Measurements from ENCODE around the gene MPV17L2.

DNA sequence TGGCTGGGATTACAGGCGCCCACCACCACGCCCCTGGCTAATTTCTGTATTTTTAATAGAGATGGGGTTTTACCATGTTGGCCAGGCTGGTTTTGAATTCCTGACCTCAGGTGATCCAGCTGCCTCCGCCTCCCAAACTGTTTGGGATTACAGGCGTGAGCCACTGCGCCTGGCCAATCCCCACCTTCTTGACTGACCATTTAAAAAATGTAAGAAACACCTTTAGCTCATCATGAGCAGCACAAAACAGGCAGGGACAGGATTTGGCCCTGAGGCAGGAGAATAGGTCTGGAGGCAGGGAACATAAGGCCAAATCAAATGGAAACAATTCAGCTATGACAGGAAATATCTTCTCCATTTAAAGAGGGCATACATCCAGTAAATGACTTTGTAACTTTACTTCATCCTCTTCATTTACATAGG lies 1.4 kb upstream of the MPV17L2 start:
- TF ChIP-seq TCF7L2 (IDR thresholded peaks at IDR 0.05; ENCODE audit: low read depth, low read length), result no peak
- TF ChIP-seq, protein P1, sequence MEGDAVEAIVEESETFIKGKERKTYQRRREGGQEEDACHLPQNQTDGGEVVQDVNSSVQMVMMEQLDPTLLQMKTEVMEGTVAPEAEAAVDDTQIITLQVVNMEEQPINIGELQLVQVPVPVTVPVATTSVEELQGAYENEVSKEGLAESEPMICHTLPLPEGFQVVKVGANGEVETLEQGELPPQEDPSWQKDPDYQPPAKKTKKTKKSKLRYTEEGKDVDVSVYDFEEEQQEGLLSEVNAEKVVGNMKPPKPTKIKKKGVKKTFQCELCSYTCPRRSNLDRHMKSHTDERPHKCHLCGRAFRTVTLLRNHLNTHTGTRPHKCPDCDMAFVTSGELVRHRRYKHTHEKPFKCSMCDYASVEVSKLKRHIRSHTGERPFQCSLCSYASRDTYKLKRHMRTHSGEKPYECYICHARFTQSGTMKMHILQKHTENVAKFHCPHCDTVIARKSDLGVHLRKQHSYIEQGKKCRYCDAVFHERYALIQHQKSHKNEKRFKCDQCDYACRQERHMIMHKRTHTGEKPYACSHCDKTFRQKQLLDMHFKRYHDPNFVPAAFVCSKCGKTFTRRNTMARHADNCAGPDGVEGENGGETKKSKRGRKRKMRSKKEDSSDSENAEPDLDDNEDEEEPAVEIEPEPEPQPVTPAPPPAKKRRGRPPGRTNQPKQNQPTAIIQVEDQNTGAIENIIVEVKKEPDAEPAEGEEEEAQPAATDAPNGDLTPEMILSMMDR (IDR thresholded peaks at IDR 0.05), result no peak
- no peak for TF ChIP-seq POLR2AphosphoS5 (IDR thresholded peaks at IDR 0.05; ENCODE audit: low read depth, low read length)
- TF ChIP-seq, protein P2, sequence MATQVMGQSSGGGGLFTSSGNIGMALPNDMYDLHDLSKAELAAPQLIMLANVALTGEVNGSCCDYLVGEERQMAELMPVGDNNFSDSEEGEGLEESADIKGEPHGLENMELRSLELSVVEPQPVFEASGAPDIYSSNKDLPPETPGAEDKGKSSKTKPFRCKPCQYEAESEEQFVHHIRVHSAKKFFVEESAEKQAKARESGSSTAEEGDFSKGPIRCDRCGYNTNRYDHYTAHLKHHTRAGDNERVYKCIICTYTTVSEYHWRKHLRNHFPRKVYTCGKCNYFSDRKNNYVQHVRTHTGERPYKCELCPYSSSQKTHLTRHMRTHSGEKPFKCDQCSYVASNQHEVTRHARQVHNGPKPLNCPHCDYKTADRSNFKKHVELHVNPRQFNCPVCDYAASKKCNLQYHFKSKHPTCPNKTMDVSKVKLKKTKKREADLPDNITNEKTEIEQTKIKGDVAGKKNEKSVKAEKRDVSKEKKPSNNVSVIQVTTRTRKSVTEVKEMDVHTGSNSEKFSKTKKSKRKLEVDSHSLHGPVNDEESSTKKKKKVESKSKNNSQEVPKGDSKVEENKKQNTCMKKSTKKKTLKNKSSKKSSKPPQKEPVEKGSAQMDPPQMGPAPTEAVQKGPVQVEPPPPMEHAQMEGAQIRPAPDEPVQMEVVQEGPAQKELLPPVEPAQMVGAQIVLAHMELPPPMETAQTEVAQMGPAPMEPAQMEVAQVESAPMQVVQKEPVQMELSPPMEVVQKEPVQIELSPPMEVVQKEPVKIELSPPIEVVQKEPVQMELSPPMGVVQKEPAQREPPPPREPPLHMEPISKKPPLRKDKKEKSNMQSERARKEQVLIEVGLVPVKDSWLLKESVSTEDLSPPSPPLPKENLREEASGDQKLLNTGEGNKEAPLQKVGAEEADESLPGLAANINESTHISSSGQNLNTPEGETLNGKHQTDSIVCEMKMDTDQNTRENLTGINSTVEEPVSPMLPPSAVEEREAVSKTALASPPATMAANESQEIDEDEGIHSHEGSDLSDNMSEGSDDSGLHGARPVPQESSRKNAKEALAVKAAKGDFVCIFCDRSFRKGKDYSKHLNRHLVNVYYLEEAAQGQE (IDR thresholded peaks at IDR 0.05; ENCODE audit: insufficient read depth in 1 of 2, low read depth in 2 of 2, low read length in 1 of 2), result no peak
